ENCODE measurements around the gene REEP3.

DNA sequence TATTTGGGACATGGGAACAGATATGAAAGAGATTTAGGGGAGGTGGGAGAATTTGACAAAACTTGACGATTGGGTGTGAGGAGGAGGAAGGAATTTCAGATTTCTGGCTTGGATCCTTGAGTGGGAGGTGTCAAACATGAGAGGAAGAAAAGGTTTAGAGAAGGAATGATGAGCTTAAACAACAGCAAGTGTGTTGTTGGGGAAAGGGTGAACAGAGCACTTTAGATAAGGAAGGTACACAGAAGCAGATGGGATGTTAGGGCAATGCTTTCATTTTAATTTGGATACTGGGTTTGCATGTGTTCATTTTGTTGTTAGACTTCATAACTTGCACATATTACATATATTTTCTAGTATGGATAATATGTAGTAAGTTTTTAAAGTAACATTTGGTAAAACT lies 23.2 kb downstream of the REEP3 start:
- TF ChIP-seq, protein P1, sequence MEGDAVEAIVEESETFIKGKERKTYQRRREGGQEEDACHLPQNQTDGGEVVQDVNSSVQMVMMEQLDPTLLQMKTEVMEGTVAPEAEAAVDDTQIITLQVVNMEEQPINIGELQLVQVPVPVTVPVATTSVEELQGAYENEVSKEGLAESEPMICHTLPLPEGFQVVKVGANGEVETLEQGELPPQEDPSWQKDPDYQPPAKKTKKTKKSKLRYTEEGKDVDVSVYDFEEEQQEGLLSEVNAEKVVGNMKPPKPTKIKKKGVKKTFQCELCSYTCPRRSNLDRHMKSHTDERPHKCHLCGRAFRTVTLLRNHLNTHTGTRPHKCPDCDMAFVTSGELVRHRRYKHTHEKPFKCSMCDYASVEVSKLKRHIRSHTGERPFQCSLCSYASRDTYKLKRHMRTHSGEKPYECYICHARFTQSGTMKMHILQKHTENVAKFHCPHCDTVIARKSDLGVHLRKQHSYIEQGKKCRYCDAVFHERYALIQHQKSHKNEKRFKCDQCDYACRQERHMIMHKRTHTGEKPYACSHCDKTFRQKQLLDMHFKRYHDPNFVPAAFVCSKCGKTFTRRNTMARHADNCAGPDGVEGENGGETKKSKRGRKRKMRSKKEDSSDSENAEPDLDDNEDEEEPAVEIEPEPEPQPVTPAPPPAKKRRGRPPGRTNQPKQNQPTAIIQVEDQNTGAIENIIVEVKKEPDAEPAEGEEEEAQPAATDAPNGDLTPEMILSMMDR (IDR thresholded peaks at IDR 0.05), result no peak
- TF ChIP-seq EZH2 (IDR thresholded peaks at IDR 0.05; ENCODE audit: borderline replicate concordance, insufficient read depth, low read depth, low read length, poor library complexity, severe bottlenecking), result no peak

Data from B cell (primary cell).